Thoracic aorta (tissue), 2 donors: ENCODE measurements around the gene SMIM44. TPM values are rescaled to one million over a fixed set of nuclear protein-coding genes. Genes with fewer than 3 reads are reported as not detected.

Experiments
- ATAC-seq: fragments of 150-250 bp; one replicate; pipeline ENCODE4 v1.8.0; 2017; ENCODE audit warnings: low read depth; ENCODE audit not compliant: insufficient number of reproducible peaks, low FRiP score
- DNase-seq: peaks from one replicate; pipeline ENCODE4 v3.0.0-alpha.2; 2020; ENCODE audit warnings: low spot score
- H3K27ac ChIP-seq, 2 donors: fragments of 200-600 bp; sonication (generic); 1 replicate in 1 of 2; 2 replicates in 1 of 2; pipeline ENCODE4 v1.5.1; 2016; ENCODE audit warnings: mild to moderate bottlenecking in 2 of 2, moderate library complexity in 2 of 2
- H3K27me3 ChIP-seq: fragments of 200-600 bp; sonication (generic); replicated peaks from 2 replicates; pipeline ENCODE4 v1.6.0; 2016; ENCODE audit warnings: mild to moderate bottlenecking; ENCODE audit not compliant: insufficient read depth
- H3K36me3 ChIP-seq: fragments of 200-600 bp; sonication (generic); one replicate; pipeline ENCODE4 v1.5.1; 2016
- H3K4me1 ChIP-seq, 2 donors: fragments of 200-600 bp; sonication (generic); 1 replicate in 1 of 2; 2 replicates in 1 of 2; pipeline versions ENCODE4 v1.5.1 to v1.6.0; 2016; ENCODE audit warnings: low read depth in 2 of 2, mild to moderate bottlenecking in 1 of 2; ENCODE audit not compliant: control insufficient read depth in 1 of 2
- H3K4me3 ChIP-seq: fragments of 200-600 bp; sonication (generic); 2 replicates; pipeline ENCODE4 v1.5.1; 2016; ENCODE audit warnings: mild to moderate bottlenecking
- H3K9me3 ChIP-seq: fragments of 200-600 bp; sonication (generic); 2 replicates; pipeline ENCODE4 v1.5.1; 2016
- CTCF ChIP-seq: fragments of 200-600 bp; sonication (generic); IDR thresholded peaks from one replicate; pipeline ENCODE4 v1.5.1; 2019; ENCODE audit warnings: antibody characterized with exemption
- total RNA-seq, 2 donors: library from RNA; depleted of rRNA; stranded (reverse); fragments of >200 nt; gene quantifications; one replicate each; pipeline versions ENCODE4 v1.1.0 to v1.2.3, GENCODE V29; 2016

Gene SMIM44
- total RNA-seq, 2 donors from 2014 or later = not detected

- Histone ChIP-seq H3K36me3 (peaks cover under 1% of the 10 kb centered on the region), H3K27me3 (no peaks in the 10 kb centered on the region), H3K27ac (peak overlapping the region; percentile 35 to 66), H3K4me1 (peaks cover 26 to 64% of the 10 kb centered on the region in 2 donors), H3K9me3 (no peaks in the 10 kb centered on the region), H3K4me3 (no peak overlapping the region)
- DNase-seq = no peak
- no peak for ATAC-seq
- TF ChIP-seq CTCF = no peak
These were observed 15.0 kb downstream of the SMIM44 start for GRCh38 chr19:3468211-3468610.

GRCh38 chr19:3467437-3468198 lies 15.6 kb downstream of the SMIM44 start:
- H3K4me1 ChIP-seq = peaks cover 26 to 66% of the 10 kb centered on the region in 2 donors
- no peaks in the 10 kb centered on the region for H3K27me3 ChIP-seq
- H3K9me3 ChIP-seq = no peaks in the 10 kb centered on the region
- no peak overlapping the region for H3K4me3 ChIP-seq
- DNase-seq = no peak
- peaks cover 7% of the 10 kb centered on the region for H3K36me3 ChIP-seq
- peak overlapping the region; percentile 66 to 86 for H3K27ac ChIP-seq
- no peak for TF ChIP-seq CTCF
- no peak for ATAC-seq

GRCh38 chr19:3466635-3467034 lies 16.6 kb downstream of the SMIM44 start:
- DNase-seq = peak; percentile 46
- ATAC-seq = peak; percentile 18
- Histone ChIP-seq H3K4me1 (peaks cover 21 to 60% of the 10 kb centered on the region in 2 donors), H3K27me3 (no peaks in the 10 kb centered on the region), H3K9me3 (no peaks in the 10 kb centered on the region), H3K4me3 (peak overlapping the region; percentile 9), H3K27ac (peak overlapping the region; percentile 64 to 86), H3K36me3 (peaks cover 9% of the 10 kb centered on the region)
- TF ChIP-seq CTCF = no peak

GRCh38 chr19:3465552-3465951 lies 17.7 kb downstream of the SMIM44 start:
- no peaks in the 10 kb centered on the region for H3K27me3 ChIP-seq
- H3K4me3 ChIP-seq = no peak overlapping the region
- no peak for DNase-seq
- no peak for ATAC-seq
- peak overlapping the region; percentile 64 to 86 for H3K27ac ChIP-seq
- peaks cover 9% of the 10 kb centered on the region for H3K36me3 ChIP-seq
- H3K9me3 ChIP-seq = no peaks in the 10 kb centered on the region
- H3K4me1 ChIP-seq = peaks cover 24 to 65% of the 10 kb centered on the region in 2 donors
- TF ChIP-seq CTCF = no peak

- Histone ChIP-seq H3K36me3 (peaks cover 9% of the 10 kb centered on the region), H3K4me1 (peaks cover 32 to 73% of the 10 kb centered on the region in 2 donors), H3K9me3 (no peaks in the 10 kb centered on the region), H3K4me3 (no peak overlapping the region), H3K27ac (peak overlapping the region; percentile 44 to 64), H3K27me3 (no peaks in the 10 kb centered on the region)
- DNase-seq = no peak
- TF ChIP-seq CTCF = no peak
- ATAC-seq = no peak
These were observed 18.5 kb downstream of the SMIM44 start for GRCh38 chr19:3464587-3465235.
